NCI-H1048 (cell line): ENCODE measurements around the gene FNDC5.
"Not testable (repeated sequence)": the region's sequence is repeated elsewhere in the genome, so short reads cannot be mapped to it uniquely, and the experiment has no call there.

Experiments used
- DNase-seq: peaks from one replicate; lab custom pipeline; 2025; lab: John Stamatoyannopoulos, UW

Gene FNDC5

DNA sequence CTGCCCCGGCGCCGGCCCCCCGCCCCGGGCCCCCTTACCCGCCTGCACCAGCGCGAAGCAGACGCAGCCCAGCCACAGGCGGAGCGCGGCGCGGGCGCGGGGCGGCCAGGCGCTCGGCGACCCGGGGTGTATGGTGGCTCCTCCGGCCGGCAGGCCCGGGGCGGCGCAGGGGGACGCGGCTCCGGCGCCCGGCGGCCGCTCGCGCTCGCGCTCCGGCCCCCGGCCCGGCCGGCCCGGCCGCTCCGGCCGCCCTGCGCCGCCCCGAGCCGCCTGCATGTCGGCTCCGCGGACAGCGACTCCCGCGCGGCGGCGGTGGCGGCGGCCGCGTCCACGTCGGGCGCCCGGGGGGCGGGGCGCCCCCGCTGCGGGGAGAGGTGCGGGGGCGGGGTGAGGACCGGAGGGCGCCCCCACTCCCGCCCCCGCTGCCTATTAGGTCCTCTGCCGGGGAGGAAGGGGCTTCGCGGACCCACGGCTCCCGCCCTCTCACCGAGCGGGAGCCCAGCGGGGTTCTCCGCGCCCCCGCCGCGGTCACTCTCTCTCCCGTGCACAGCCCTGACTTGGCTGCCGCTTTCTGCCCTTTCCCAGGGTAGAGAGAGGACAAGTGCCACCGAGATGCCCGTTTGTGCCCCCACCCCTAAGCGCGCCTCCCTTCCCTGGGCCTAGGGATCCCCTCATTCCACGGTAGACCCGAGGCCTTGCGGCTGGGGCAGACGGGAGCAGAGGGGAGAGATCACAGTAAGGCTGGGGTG lies at the start of gene FNDC5:
Gene FNDC5, minus strand, starts transcription at position 298 of the 749 bp plus-strand sequence.
- no peak for DNase-seq

DNA sequence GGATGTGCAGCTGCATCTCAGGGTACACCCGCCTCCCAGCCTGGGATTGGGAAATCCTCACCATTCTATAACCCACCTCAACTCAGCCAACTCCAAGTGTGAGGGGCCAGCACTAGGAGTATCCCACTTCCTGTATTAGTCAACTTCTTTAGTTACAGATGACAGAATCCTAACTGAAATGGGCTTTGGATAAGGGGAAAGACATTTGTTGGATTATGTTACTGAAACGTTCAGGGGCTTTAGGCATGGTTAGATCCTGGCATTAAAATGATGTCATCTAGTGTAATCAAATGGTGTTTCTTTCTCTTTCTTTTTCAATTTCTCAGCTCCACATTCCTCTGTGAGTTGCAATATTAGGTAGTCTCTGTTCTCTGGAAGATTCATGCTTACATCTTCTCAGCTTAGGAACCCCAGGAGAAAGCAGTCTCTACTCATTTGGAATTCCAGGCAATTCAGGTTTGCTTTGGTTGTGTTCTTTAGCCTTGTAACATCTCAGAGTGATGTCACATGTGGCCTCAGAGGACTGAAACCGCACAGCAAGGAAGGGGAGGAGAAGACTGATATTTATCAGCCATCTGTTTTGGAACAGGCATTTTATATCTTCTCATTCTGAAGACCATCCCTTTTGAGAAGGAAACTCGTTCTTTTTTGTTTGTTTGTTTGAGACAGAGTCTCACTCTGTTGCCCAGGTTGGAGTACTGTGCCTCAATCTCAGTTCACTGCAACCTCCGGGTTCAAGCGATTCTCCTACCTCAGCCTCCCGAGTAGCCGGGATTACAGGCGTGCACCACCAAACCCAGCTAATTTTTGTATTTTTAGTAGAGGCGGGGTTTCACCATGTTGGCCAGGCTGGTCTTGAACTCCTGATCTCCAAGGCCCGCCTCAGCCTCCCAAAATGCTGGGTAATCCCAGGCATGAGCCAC lies 49.4 kb upstream of the FNDC5 start:
- no peak for DNase-seq

DNA sequence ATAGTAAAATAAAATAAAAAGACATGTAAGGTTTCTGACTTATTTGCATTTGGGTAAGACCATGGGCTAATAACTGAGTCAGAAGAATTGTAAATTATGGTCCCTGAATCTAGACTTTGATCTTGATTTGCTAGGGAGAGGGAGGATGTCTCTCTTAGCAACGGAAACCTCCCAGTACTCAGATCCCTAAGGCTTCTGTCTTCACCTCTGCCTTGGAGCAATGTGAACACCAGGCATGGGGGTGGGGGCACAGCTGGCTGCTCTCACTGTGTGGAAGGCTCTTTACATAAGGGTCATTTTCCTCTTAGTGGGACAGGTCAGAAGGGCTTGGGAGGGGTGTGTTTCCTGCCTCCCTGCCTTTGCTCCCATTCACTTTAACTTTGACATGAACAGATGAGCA lies 47.5 kb upstream of the FNDC5 start:
- no peak for DNase-seq

DNA sequence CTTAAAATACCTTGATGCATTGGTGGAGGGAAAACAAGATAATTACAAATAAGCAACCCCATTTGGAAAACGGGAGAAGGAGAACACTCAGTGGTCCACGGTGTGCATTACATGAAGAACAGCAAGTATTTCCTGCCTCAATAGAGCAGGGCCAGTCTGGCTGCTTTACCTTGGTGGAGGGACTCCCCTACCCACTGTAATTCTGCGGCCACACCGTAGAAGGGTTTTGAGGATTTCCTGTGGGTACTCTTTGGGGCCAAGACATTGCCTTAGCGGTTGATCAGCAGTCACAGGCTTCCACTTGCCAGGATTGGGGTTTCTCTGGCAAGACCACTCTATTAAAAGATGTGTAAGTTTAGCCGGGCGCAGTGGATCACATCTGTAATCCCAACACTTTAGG lies 46.8 kb upstream of the FNDC5 start:
- no peak for DNase-seq

DNA sequence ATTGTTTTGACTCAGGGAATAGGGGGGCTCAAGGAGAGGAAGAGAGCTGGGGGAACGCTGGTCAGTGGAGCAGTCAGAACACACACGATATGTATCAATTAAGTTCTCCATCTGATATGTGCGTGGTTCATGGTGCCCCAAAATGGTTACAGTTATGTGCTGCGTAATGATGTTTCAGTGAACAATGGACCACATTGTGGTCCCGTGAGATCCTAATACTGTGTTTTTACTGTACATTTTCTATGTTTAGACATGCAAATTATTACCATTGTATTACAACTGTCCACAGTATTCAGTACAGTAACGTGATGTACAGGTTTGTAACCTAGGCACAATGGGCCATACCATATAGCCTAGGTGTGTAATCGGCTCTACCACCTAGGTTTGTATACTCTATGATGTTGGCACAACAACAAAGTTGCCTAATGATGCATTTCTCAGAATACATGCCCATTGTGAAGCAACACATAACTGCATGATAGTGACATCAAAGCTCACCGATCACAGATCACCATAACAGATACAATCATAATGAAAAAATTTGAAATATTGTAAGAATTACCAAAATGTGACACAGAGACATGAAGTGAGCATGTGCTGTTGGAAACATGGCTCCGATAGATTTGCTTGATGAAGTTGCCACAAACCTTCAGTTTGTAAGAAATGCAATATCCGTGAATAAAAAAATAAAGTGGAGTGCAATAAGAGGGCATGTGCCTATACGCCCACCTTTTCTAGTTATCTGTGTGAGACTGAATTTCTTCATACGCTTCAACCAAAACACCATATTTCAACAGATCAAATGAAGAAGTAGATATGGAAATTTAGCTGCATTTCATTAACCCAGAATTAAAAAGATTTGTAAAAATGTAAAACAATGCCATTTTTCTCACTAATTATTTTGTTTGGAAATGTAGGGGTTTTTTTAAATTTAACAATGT lies 45.3 kb upstream of the FNDC5 start:
- DNase-seq, result no peak

DNA sequence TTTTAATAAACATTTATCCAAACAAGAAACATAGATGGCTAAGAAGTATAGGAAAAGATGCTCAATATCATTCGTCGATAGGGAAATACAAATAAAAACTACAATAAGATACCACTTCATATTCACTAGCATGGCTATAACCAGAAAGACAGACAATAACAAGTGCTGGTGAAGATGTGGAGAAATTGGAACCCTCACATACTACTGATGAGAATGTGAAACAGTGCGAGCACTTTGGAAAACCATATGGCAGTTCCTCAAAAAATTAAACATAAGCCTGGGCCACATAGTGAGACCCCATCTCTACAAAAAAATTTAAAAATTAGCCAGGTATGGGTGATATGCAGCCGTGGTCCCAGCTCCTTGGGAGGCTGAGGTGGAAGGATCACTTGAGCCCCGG lies 39.6 kb upstream of the FNDC5 start:
- DNase-seq, result no peak

DNA sequence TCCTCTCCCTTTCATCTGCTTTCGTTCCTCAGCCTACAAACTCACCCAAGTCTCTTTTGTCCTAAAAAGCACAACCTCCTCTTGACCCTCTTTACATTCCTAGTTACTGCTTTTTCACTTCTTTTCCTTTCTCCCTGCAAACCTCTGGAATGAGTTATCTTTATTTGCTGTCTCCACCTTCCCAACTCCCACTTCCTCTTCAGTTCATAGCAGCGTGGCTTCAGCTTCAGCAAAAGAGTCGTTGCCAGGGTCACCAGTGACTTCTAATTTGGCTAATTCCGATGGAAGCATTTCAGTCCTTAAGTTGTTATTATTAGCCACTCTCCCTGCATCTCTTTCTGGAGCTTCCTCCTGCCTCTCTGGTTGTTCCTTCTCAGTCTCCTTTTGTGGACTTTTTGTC lies 36.7 kb upstream of the FNDC5 start:
- no peak for DNase-seq

DNA sequence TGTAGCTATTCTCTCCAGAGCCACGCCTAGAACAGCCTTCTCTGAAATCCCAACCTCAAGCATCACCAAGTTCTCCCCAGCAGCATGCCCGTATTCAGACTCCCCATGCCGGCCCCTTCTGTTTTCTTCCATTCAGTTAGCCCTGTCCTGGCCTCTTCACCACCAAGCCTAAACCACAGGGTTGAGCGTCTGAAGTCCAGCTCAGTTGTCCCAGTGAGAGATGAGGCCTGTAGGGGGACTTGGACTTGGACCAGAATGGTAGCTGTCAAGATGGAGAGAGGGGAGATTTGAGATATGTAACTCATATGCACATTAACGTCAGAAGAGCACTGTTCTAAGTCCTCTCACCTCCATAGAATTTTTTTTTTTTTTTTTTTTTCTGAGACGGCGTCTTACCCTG lies 35.9 kb upstream of the FNDC5 start:
- no peak for DNase-seq

DNA sequence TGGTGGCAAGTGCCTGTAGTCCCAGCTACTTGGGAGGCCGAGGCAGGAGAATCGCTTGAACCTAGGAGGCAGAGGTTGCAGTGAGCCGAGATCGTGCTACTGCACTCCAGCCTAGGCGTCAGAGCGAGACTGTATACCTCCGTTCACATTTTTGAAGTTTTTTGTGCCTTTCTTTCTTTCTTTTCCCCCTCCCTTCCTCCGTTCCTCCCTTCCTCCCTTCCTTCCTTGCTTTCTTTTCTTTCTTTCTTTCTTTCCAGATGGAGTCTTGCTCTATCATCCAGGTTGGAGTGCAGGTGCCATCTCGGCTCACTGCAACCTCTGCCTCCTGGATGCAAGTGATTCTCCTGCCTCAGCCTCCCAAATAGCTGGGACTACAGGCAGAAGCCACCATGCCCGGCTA lies 34.9 kb upstream of the FNDC5 start:
- DNase-seq, result not testable (repeated sequence)

DNA sequence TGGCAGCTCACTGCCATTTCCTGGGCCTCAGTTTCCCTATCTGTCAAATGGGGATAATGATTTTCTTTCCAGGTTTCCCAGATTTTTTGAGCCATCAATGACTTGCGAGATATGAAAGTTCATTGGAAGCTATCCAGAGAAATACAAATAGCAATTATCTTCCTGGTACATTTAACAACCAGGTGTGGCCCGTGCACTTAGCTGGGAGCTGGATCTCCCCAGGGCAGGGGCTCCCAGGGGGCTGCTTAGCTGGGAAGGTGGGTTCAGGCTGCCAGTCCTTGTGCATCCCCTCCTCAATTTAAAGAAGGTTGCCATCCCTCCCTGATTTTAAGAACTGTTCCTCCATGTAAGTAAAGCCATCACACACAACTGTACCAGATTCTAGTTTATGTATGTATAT lies 34.1 kb upstream of the FNDC5 start:
- DNase-seq, result no peak

DNA sequence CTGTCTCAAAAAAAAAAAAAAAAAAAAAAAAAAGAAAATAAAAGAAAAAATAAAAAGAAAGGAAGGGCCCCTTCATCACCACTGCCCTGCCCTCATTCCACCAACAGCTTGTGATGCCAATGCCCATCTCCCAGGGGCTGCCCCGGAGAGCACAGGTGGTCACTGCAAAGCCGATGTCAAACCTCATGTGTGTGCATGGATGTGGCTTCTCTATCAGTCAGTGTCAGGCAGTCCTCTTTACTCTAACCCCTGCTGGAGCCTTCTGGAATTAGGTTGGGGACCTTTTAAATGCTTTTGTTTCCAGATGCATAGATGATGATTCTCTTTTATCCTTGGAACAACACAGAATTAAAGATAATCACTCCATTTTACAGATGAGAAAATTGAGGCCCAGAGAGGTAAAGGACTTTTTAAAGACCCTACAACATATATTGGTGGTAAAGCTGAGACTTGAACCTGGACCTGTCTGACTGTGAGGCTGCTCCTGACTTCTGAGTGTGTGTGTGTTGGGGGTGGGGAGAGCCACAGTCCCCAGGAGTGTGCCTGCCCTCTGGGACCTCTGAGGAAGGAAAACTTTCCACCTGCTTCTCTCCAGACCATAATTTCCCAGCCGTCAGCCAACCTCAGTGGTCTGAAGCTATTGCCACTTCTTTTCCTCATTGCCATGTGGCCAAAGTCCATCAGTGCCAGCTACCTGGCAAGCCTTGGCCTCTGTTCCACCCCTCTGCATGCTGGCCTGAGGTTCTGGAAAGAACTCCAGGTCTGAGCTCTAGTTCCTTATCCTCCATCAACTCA lies 33.5 kb upstream of the FNDC5 start:
- no peak for DNase-seq

DNA sequence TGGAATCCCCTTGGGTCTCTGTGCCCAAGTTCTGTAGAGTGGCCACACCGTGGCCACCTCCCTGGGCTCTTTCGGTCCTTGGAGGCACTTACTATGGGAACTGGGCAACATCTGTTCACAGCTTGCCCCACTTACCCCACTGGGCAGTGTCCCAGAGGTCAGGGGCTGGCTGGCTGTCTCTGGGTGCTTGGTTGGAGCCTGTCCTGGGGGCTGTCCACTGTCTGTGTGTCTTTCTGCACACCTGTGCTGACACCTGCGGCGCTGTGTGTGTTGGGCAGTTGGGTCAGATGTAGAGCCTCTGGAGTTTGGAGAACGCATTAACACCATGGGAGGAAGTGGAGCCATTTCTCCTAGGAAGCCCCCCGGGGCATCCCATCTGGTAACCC lies 31.8 kb upstream of the FNDC5 start:
- DNase-seq, result no peak

DNA sequence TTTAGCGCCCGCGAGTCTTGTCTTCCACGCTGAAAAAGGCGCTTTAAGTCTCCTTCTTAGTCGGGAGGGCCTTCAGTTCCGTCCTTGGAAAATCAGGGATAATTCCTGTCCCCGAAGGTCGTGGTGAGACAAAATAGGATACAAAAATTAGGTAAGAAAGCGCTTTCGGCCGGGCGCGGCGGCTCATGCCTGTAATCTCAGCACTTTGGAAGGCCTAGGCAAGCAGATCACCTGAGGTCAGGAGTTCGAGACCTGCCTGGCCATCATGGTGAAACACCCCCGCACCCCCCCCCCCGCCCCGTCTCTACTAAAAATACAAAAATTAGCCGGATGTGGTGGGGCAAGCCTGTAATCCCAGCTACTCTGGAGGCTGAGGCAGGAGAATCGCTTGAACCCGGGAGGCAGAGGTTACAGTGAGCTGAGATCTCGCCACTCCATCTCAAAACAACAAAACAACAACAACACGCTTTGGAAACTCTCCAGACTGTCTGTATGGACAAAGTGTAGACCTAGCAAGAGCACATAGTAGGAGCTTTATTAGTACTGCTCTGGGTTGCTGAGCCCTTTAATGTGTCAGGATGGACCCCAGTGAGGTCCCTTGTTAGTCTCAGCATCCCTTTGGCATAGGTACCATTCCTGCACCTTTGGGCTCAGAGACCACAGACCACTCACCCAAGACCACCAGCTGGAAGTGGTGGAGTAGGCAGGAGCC lies 31.3 kb upstream of the FNDC5 start:
- DNase-seq, result no peak

DNA sequence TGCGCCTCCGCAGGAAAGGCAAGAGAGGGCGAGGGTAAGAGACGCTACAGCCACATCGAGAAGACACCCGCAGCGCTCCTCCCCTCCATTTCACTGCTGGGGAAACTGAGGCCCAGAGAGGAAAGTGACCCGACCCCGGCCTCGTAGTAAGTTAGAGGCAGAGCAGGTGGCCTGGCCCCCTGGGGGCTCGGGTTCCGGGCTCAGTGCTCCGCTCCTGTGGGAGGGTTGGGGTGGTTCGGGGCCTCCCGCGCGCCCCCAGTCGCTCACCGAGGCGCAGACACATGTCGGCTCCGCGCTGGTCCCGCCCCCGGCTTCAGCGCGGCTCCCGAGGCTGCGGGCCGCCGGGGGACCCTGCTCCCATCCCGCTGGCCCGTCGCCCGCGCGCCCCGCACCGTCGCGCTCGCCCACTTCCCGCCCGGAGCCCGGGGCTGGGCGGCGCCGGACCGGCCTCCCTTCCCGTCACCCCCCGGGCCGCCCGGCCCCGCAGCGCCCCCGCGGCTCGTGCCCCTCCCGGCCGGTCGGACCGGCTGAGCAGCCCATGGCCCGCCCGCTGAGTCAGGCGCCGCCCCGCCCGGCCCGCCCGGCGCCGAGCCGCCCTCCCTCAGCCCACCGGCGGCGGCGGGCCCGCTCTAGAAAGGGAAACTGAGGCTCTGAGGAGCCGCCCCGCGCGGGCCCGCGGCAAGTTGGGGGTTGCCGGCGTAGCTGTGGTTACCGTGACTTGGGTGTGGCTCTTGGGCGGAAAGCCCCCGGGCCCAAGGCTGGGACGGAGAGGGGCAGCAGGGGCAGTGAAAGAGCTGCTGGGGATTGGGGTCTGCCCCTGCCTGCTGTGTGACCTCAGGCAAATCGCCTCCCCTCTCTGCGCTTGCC lies 30.5 kb upstream of the FNDC5 start, which contains the start of gene TMEM54:
Gene TMEM54, minus strand, starts transcription at position 434 of the 867 bp plus-strand sequence. Its CDS starts 151 bp downstream, at position 283.
- no peak for DNase-seq

DNA sequence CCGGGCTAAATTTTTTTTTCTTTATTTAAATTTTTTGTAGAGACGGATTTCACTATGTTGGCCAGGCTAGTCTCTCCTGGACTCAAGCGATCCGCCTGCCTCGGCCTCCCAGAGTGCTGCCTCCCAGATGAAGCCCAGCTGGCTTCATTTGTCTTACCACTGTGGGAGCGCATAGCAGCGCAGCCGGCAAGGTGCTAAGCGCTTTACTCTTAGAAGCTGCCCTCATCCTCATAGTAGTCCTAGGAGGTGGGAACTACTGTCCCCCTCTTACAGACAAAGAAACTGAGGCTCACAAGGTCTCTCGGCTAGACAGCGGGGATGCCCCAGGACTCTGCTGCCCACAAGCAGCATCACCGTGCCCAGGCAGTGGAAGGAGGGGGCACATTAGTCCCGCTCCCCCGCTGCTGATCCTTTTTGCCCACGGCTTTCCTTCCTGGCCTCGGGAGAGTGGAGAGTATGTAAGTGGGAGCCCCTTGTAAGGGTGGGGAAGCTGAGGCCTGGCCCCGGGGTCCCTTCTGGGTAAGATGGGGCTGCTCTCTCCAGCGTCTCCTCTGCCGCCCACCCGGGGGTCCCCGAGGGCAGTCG lies 29.8 kb upstream of the FNDC5 start:
- DNase-seq, result no peak

DNA sequence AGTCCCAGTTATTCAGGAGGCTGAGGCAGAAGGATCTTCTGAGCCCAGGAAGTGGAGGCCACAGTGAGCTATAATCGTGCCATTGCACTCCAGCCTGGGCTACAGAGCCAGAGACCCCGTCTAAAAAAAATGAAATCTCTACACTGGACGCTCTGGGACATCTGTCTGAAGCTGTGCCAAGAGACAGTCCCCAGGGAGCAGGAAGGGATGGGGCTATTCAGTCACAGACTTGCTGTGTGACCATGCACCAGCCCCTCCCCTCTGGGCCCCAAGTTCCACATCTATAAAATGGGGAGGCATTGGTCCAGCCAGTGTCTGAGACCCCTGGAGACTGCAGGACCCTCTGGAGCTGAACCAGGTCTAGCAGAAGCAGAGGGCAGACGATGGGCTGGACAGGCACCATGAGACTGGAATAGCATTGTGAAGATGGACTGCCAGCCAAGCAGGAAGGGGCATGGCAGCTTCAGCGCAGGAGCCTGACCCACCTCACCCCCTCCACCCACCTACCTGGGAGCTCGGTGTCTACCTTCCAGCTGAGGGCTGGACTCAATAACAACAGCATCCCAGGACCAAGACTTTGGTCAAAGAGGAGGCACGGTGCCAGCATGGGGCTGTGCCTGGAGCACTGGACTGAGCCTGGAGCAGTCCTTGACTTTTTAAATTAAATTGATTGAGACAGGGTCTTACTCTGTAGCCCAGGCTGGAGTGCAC lies 29.0 kb upstream of the FNDC5 start:
- DNase-seq, result no peak

DNA sequence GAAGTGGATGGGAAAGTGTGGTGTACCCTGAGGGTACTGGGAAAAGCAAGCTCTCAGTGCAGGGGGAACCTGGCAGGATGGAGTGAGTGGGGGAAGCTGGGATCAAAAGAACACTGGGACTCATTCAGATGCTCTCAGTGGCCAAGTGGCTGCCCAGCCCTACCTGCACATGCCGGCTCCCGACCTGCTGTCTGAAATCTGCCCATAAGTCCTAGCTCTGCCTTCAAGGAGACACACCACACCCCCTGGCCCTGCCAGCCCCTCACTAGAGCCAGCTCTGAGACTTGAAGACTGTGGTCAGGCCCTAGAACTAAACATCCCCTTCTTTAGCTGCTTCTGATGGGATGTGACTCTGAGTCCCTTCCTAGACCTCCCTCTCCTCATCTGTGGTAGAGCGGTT lies 28.2 kb upstream of the FNDC5 start:
- no peak for DNase-seq

DNA sequence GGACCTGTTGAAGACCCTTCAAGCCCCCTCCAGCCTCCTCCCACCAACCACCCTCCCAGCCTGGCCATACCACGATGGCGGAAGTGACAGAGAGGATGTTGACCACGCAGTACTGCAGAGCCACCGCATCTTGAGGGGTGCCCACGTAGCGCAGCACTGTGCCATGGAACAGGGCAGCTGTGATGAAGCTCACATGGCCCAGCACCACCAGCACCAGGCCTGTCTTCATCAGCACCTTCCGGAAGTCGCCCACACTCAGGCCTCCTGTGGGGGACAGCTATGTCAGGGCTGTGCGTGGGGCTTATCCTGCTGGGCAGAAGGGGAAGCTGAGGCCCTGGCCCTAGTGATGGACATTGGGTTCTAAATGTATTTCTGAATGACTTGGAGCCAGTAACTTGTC lies 27.3 kb upstream of the FNDC5 start:
- DNase-seq, result no peak
